HepG2 (cell line): ENCODE results near the gene FAM3A. TPM values are rescaled to one million over a fixed set of nuclear protein-coding genes. Genes with fewer than 3 reads are reported as not detected.
"Not testable (repeated sequence)": the region's sequence is repeated elsewhere in the genome, so short reads cannot be mapped to it uniquely, and the experiment has no call there.

Experiments
- ATAC-seq: fragments of 200-7000 bp; cut with Tn5 transposase; 3 replicates; pipeline ENCODE4 v1.9.1; 2020; ENCODE audit warnings: mild to moderate bottlenecking, moderate library complexity
- BruUV-seq: library from RNA; stranded (reverse); fragments of 400-500 nt; replicated peaks from 2 replicates; lab custom pipeline; 2021; lab: Mats Ljungman, UMichigan
- CTCF ChIA-PET: fragments of 300-600 bp; formaldehyde crosslinking; extraction: SDS; loops from one replicate; lab custom pipeline; 2021; ENCODE audit warnings: low total read pairs, inconsistent platforms, low intra/inter-chr PET ratio; lab: Yijun Ruan, JAX
- POLR2A ChIA-PET: fragments of 350-600 bp; sonication (Branson Sonifier 250); formaldehyde crosslinking; loops from one replicate; lab custom pipeline; 2020; ENCODE audit warnings: antibody characterized with exemption, inconsistent platforms; lab: Yijun Ruan, JAX
- DNase-seq: peaks from one replicate; pipeline ENCODE4 v3.0.0-alpha.2; 2015; ENCODE audit warnings: low spot score
- FAIRE-seq: peaks from 3 replicates; lab custom pipeline; 2011; peaks lifted over from hg19 to GRCh38; lab: Jason Lieb, UNC
- H2AFZ ChIP-seq: one replicate; pipeline ENCODE4 v1.6.1; 2011; ENCODE audit warnings: low read length, inconsistent platforms
- H3K27ac ChIP-seq: fragments of 300-600 bp; 3 replicates; pipeline ENCODE4 v1.8.0; 2011; ENCODE audit warnings: mixed run types, mild to moderate bottlenecking, mixed read lengths, low read length, inconsistent platforms; ENCODE audit not compliant: insufficient read depth; ENCODE audit errors: extremely low read length
- H3K27me3 ChIP-seq, 2 experiments: fragments of 200-600 bp in 1 of 2; 2 replicates in 1 of 2; 3 replicates in 1 of 2; pipeline versions ENCODE4 v1.6.0 to v1.8.0; 2011; ENCODE audit warnings: low read length in 2 of 2, mild to moderate bottlenecking in 2 of 2, moderate library complexity in 2 of 2, inconsistent platforms in 1 of 2; ENCODE audit not compliant: insufficient read depth in 2 of 2, control insufficient read depth in 1 of 2
- H3K36me3 ChIP-seq, 2 experiments: fragments of 200-600 bp in 1 of 2; replicated peaks in 1 of 2; 2 replicates in 1 of 2; 3 replicates in 1 of 2; pipeline versions ENCODE4 v1.5.1 to v1.8.0; 2011; ENCODE audit warnings: low read length in 2 of 2, inconsistent platforms in 1 of 2; ENCODE audit not compliant: insufficient read depth in 2 of 2, control insufficient read depth in 1 of 2
- H3K4me1 ChIP-seq: 2 replicates; pipeline ENCODE4 v1.5.1; 2012; ENCODE audit warnings: low read length, inconsistent platforms; ENCODE audit not compliant: insufficient read depth
- H3K4me2 ChIP-seq: 2 replicates; pipeline ENCODE4 v1.6.0; 2011; ENCODE audit warnings: low read depth, low read length, inconsistent platforms
- H3K4me3 ChIP-seq, 3 experiments: fragments of 200-600 bp in 1 of 3; sonication (generic), shearing (Covaris generic) in 1 of 3; replicated peaks in 1 of 3; 2 replicates each; pipeline ENCODE4 v1.5.1; 2011 to 2016; ENCODE audit warnings: low read length in 3 of 3, inconsistent platforms in 2 of 3, low read depth in 2 of 3, mild to moderate bottlenecking in 2 of 3, control low read depth in 1 of 3, mixed read lengths in 1 of 3; ENCODE audit not compliant: insufficient read depth in 1 of 3
- H3K79me2 ChIP-seq: one replicate; pipeline ENCODE4 v1.6.1; 2011; ENCODE audit warnings: low read length, inconsistent platforms; ENCODE audit not compliant: insufficient read depth
- H3K9ac ChIP-seq: 2 replicates; pipeline ENCODE4 v1.6.0; 2011; ENCODE audit warnings: mild to moderate bottlenecking, low read depth, low read length, inconsistent platforms; ENCODE audit not compliant: insufficient read depth
- H3K9me3 ChIP-seq: 2 replicates; pipeline ENCODE4 v1.5.1; 2012; ENCODE audit warnings: mild to moderate bottlenecking, low read length
- H4K20me1 ChIP-seq: 2 replicates; pipeline ENCODE4 v1.6.0; 2011; ENCODE audit warnings: inconsistent platforms, mild to moderate bottlenecking, low read length, moderate library complexity; ENCODE audit not compliant: insufficient read depth
- SP2 ChIP-seq: sonication (generic); formaldehyde crosslinking; IDR thresholded peaks from 2 replicates; pipeline ENCODE4 v1.5.1; 2020; ENCODE audit warnings: mild to moderate bottlenecking, missing genetic modification reagents
- ZNF460 ChIP-seq: sonication (generic); formaldehyde crosslinking; IDR thresholded peaks from 2 replicates; pipeline ENCODE4 v1.5.1; 2020; ENCODE audit warnings: missing genetic modification reagents, mild to moderate bottlenecking, borderline replicate concordance
- ZNF770 ChIP-seq: sonication (generic); formaldehyde crosslinking; IDR thresholded peaks from 2 replicates; pipeline ENCODE4 v1.5.0; 2020; ENCODE audit warnings: mild to moderate bottlenecking, missing genetic modification reagents
- WGBS: methylation state at CpG from one replicate; pipeline ENCODE4 v1.1.6; 2017; ENCODE audit warnings: low lambda C conversion rate; 5-methylcytosine and 5-hydroxymethylcytosine counted together
- in situ Hi-C: cut with HindIII; loops from 2 replicates; pipeline ENCODE4 v1.10.0; 2017; ENCODE audit warnings: low pct_unique_long_range_greater_than_20kb; ENCODE audit not compliant: extremely low pct_ligation_motif_present
- intact Hi-C: fragments of 100-400 bp; cut with micrococcal nuclease; formaldehyde crosslinking; loops from one replicate; pipeline ENCODE4 v1.10.0; 2022; ENCODE audit not compliant: unreplicated experiment
- polyA plus RNA-seq, 8 experiments: library from polyadenylated mRNA; depleted of rRNA in 3 of 8; stranded (reverse) in 7 of 8; unstranded in 1 of 8; fragments of >200 nt; fragmentation: Illumina TruSeq in 4 of 8; extraction: Trizol in 4 of 8; gene quantifications; 2 replicates each; pipeline versions ENCODE4 v1.2.1 to v1.2.3, GENCODE V29; 2011 to 2016; ENCODE audit warnings: low read depth in 4 of 8, missing spikeins in 1 of 8, mixed read lengths in 1 of 8; ENCODE audit not compliant: insufficient read depth in 1 of 8
- total RNA-seq, 5 experiments: library from RNA; depleted of rRNA; stranded (reverse); fragments of >200 nt; fragmentation: Illumina TruSeq; extraction: Trizol; gene quantifications; 2 replicates each; pipeline ENCODE4 v1.2.3, GENCODE V29; 2016; ENCODE audit warnings: low read depth in 1 of 5
- TF ChIP-seq, protein P1 (sequence below): sonication (generic); formaldehyde crosslinking; IDR thresholded peaks from 2 replicates; pipeline ENCODE4 v1.4.0; 2020; ENCODE audit warnings: missing genetic modification reagents, mild to moderate bottlenecking, borderline replicate concordance

FAM3A gene
- total and polyA plus RNA-seq, 2 of the 13 experiments (the other 11 are each of a cell fraction or from before 2014, with no cell fraction given): 11.2 to 22.7 TPM

DNA sequence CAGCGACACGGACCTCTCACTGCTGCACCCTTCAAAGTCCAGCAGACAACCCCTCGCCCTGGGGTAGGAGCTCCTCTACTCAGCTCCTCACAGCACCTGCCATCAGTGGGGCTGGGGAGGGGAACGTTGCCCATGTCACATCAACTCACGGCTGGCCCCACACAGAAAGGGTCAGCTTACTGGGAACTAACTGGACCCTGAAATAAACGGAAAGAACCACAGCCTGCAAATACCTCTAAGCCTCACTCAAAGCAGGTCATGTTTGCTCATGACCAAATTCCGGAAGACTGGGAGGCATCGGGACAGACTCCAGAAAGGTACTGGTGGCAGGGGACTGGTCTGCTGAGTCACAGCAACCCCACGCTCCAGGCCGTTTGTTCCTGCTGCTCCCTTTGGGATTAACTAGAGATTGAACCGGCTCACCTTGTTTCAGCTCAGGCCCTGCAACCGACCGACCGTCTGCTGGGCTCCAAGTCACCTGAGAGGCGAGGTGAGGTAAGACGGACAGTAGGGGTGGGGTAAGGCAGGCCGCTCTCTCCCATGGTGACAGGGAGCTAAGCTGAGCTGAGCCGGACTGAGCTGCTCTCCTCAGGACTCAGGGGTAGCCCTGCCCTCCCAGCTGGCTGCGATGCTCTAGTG is 25.0 kb upstream of the FAM3A start (continued):
- no peak for TF ChIP-seq SP2

DNA sequence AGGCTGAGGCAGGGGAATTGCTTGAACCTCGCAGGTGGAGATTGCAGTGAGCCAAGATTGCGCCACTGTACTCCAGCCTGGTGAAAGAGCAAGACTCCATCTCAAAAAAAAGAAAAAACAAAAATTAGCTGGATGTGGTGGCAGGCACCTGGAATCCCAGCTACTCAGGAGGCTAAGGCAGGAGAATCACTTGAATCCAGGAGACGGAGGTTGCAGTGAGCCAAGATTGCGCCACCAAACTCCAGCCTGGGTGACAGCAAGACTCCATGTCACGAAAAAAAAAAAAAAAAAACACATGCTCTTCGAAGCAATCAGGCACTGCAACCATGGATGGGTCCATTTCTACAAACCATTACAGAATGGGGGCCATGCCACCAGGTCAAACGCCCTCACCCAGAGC is 24.3 kb upstream of the FAM3A start:
- Histone ChIP-seq H3K4me2 (peak overlapping the region; percentile 93), H3K27ac (peak overlapping the region; percentile 100), H3K4me3 (peak overlapping the region; percentile 54 to 78 (median 72); a peak in 4 of 6 replicates), H3K79me2 (peaks cover 30% of the 10 kb centered on the region), H3K4me1 (peaks cover 64% of the 10 kb centered on the region), H3K9ac (peak overlapping the region; percentile 96)
- DNase-seq, H3K36me3 ChIP-seq, H3K27me3 ChIP-seq, intact Hi-C loops, ATAC-seq, H2AFZ ChIP-seq, BruUV-seq, H3K9me3 ChIP-seq, CTCF ChIA-PET, H4K20me1 ChIP-seq, FAIRE-seq: not testable (repeated sequence)
- in situ Hi-C loops: loop anchor here (25.0 kb wide), 1 partner anchor 128 kb away; the partner anchor contains the start of genes DNASE1L1 and TAFAZZIN
- POLR2A ChIA-PET: interaction anchor here (0.7 to 4.0 kb wide), 8 partner anchors 11 to 1477 kb away, joined by 3 to 38 read pairs (median 18); partner anchors contain the start of genes FAM3A, FLNA, RPL10 and SLC10A3
- TF ChIP-seq ZNF460 (CRISPR knock-in tag) (peak; percentile 82), ZNF770 (CRISPR knock-in tag) (peak; percentile 58; the same call in 1 of the 2 replicates)
- TF ChIP-seq, protein P1, sequence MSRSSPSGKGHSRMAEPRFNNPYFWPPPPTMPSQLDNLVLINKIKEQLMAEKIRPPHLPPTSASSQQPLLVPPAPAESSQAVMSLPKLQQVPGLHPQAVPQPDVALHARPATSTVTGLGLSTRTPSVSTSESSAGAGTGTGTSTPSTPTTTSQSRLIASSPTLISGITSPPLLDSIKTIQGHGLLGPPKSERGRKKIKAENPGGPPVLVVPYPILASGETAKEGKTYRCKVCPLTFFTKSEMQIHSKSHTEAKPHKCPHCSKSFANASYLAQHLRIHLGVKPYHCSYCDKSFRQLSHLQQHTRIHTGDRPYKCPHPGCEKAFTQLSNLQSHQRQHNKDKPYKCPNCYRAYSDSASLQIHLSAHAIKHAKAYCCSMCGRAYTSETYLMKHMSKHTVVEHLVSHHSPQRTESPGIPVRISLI (CRISPR knock-in tag): peak; percentile 54; the same call in 1 of the 2 replicates
- WGBS: 41% methylated on average over 6 of the region's 7 CpGs
